Measurements from ENCODE around the gene SLC35F3.

Gene SLC35F3

GRCh38 chr1:233972951-233973635 is 68.6 kb downstream of the SLC35F3 start:
- DNase-seq (ENCODE audit: low read depth): no peak

GRCh38 chr1:233975486-233975885 is 71.0 kb downstream of the SLC35F3 start:
- DNase-seq (ENCODE audit: low read depth): no peak

- no peak for DNase-seq (ENCODE audit: low read depth)
Measured at GRCh38 chr1:233981042-233981675, 76.7 kb downstream of the SLC35F3 start.

- DNase-seq (ENCODE audit: low read depth): no peak
Measured at GRCh38 chr1:233982827-233983518, 78.5 kb downstream of the SLC35F3 start.

- no peak for DNase-seq (ENCODE audit: low read depth)
Measured at GRCh38 chr1:233983811-233984210, 79.3 kb downstream of the SLC35F3 start.

GRCh38 chr1:233988963-233989696 is 84.7 kb downstream of the SLC35F3 start:
- no peak for DNase-seq (ENCODE audit: low read depth)

GRCh38 chr1:233990486-233990885 is 86.0 kb downstream of the SLC35F3 start:
- DNase-seq (ENCODE audit: low read depth): no peak

GRCh38 chr1:233993651-233994050 is 89.2 kb downstream of the SLC35F3 start:
- peak; percentile 6 for DNase-seq (ENCODE audit: low read depth)

GRCh38 chr1:233994112-233994511 is 89.6 kb downstream of the SLC35F3 start:
- DNase-seq (ENCODE audit: low read depth): no peak

GRCh38 chr1:233998456-233998855 is 94.0 kb downstream of the SLC35F3 start:
- no peak for DNase-seq (ENCODE audit: low read depth)

- no peak for DNase-seq (ENCODE audit: low read depth)
Measured at GRCh38 chr1:233998891-233999290, 94.4 kb downstream of the SLC35F3 start.

- DNase-seq (ENCODE audit: low read depth): no peak
Measured at GRCh38 chr1:234000557-234001041, 96.1 kb downstream of the SLC35F3 start.

GRCh38 chr1:234001817-234002216 is 97.3 kb downstream of the SLC35F3 start:
- no peak for DNase-seq (ENCODE audit: low read depth)

GRCh38 chr1:234004591-234004990 is 100.1 kb downstream of the SLC35F3 start:
- DNase-seq (ENCODE audit: low read depth): no peak

GRCh38 chr1:234007684-234008083 is 103.2 kb downstream of the SLC35F3 start:
- DNase-seq (ENCODE audit: low read depth): no peak

- no peak for DNase-seq (ENCODE audit: low read depth)
Measured at GRCh38 chr1:234008591-234008990, 104.1 kb downstream of the SLC35F3 start.

GRCh38 chr1:234009668-234010067 is 105.2 kb downstream of the SLC35F3 start:
- no peak for DNase-seq (ENCODE audit: low read depth)

- DNase-seq (ENCODE audit: low read depth): no peak
Measured at GRCh38 chr1:234014208-234014607, 109.7 kb downstream of the SLC35F3 start.

- no peak for DNase-seq (ENCODE audit: low read depth)
Measured at GRCh38 chr1:234018816-234019215, 114.3 kb downstream of the SLC35F3 start.

GRCh38 chr1:234019387-234019786 is 114.9 kb downstream of the SLC35F3 start:
- DNase-seq (ENCODE audit: low read depth): no peak

GRCh38 chr1:234022302-234022701 is 117.8 kb downstream of the SLC35F3 start:
- no peak for DNase-seq (ENCODE audit: low read depth)

- no peak for DNase-seq (ENCODE audit: low read depth)
Measured at GRCh38 chr1:234039603-234040002, 135.1 kb downstream of the SLC35F3 start.

All from iris pigment epithelial cell (primary cell).